GM23338 (cell line): ENCODE data around the gene POU3F1. TPM values are rescaled to one million over a fixed set of nuclear protein-coding genes. Genes with fewer than 3 reads are reported as not detected.

Source experiments
- ATAC-seq: fragments of 200-7000 bp; cut with Tn5 transposase; 3 replicates; pipeline ENCODE4 v1.9.1; 2020
- DNase-seq: peaks from one replicate; pipeline ENCODE4 v3.0.0-alpha.2; 2015; ENCODE audit warnings: low spot score
- H2AFZ ChIP-seq: fragments of 200-600 bp; sonication (generic); 2 replicates; pipeline ENCODE4 v1.8.0; 2016; ENCODE audit warnings: antibody characterized with exemption, mild to moderate bottlenecking, moderate library complexity
- H3F3A ChIP-seq: fragments of 200-600 bp; sonication (generic); replicated peaks from 2 replicates; pipeline ENCODE4 v1.8.0; 2017; ENCODE audit warnings: antibody characterized with exemption, mixed run types, low read depth
- H3K27ac ChIP-seq: fragments of 200-600 bp; sonication (generic); 2 replicates; pipeline ENCODE4 v1.6.1; 2016; ENCODE audit warnings: low read depth
- H3K27me3 ChIP-seq: fragments of 200-600 bp; sonication (generic); 2 replicates; pipeline ENCODE4 v1.8.0; 2016; ENCODE audit warnings: mild to moderate bottlenecking, mixed run types, moderate library complexity; ENCODE audit not compliant: insufficient read depth
- H3K36me3 ChIP-seq: fragments of 200-600 bp; sonication (generic); 2 replicates; pipeline ENCODE4 v1.8.0; 2016; ENCODE audit warnings: mild to moderate bottlenecking; ENCODE audit not compliant: insufficient read depth
- H3K4me1 ChIP-seq: fragments of 200-600 bp; sonication (generic); 2 replicates; pipeline ENCODE4 v1.8.0; 2016; ENCODE audit warnings: mild to moderate bottlenecking, moderate library complexity; ENCODE audit not compliant: insufficient read depth
- H3K4me2 ChIP-seq: fragments of 200-600 bp; sonication (generic); 2 replicates; pipeline ENCODE4 v1.7.1; 2017; ENCODE audit warnings: mixed run types
- H3K4me3 ChIP-seq: fragments of 200-600 bp; sonication (generic); 2 replicates; pipeline ENCODE4 v1.6.1; 2016; ENCODE audit warnings: mixed run types
- H3K79me2 ChIP-seq: fragments of 200-600 bp; sonication (generic); replicated peaks from 2 replicates; pipeline ENCODE4 v1.8.0; 2017; ENCODE audit warnings: mild to moderate bottlenecking; ENCODE audit not compliant: insufficient read depth
- H3K9me2 ChIP-seq: fragments of 200-600 bp; sonication (generic); 2 replicates; pipeline ENCODE4 v1.8.0; 2017; ENCODE audit not compliant: insufficient read depth
- H4K20me1 ChIP-seq: fragments of 200-600 bp; sonication (generic); replicated peaks from 2 replicates; pipeline ENCODE4 v1.8.0; 2017; ENCODE audit warnings: mild to moderate bottlenecking; ENCODE audit not compliant: insufficient read depth
- H3K27ac Mint-ChIP-seq: 2 replicates; pipeline ENCODE4 v1.8.0; 2020; ENCODE audit warnings: inconsistent platforms, mild to moderate bottlenecking, moderate library complexity, mixed read lengths
- H3K27me3 Mint-ChIP-seq: 3 replicates; pipeline ENCODE4 v1.8.0; 2022; ENCODE audit warnings: low read depth, mild to moderate bottlenecking, moderate library complexity, mixed read lengths, inconsistent platforms; ENCODE audit not compliant: insufficient read depth, poor library complexity
- H3K36me3 Mint-ChIP-seq: 3 replicates; pipeline ENCODE4 v1.8.0; 2021; ENCODE audit warnings: low read depth, mild to moderate bottlenecking, inconsistent platforms, moderate library complexity, mixed read lengths
- H3K4me1 Mint-ChIP-seq: 3 replicates; pipeline ENCODE4 v1.8.0; 2020; ENCODE audit warnings: mild to moderate bottlenecking, inconsistent platforms, mixed read lengths
- H3K4me3 Mint-ChIP-seq: 3 replicates; pipeline ENCODE4 v1.8.0; 2021; ENCODE audit warnings: moderate library complexity, mild to moderate bottlenecking, inconsistent platforms, mixed read lengths
- H3K9me3 Mint-ChIP-seq: 3 replicates; pipeline ENCODE4 v1.8.0; 2020; ENCODE audit warnings: moderate library complexity, mild to moderate bottlenecking, inconsistent platforms, mixed read lengths
- EZH2 ChIP-seq: fragments of 200-600 bp; sonication (generic); IDR thresholded peaks from one replicate; pipeline ENCODE4 v1.8.0; 2017; ENCODE audit warnings: antibody characterized with exemption, mild to moderate bottlenecking, low read depth; ENCODE audit not compliant: unreplicated experiment
- EZH2phosphoT487 ChIP-seq: fragments of 200-600 bp; sonication (generic); IDR thresholded peaks from one replicate; pipeline ENCODE4 v1.8.1; 2018; ENCODE audit warnings: antibody characterized with exemption; ENCODE audit not compliant: unreplicated experiment
- JUNB ChIP-seq: IDR thresholded peaks from one replicate; pipeline ENCODE4 v1.6.1; 2016; ENCODE audit warnings: antibody characterized with exemption; ENCODE audit not compliant: unreplicated experiment
- NANOG ChIP-seq: IDR thresholded peaks from 2 replicates; pipeline ENCODE4 v1.6.1; 2016; ENCODE audit warnings: antibody characterized with exemption, borderline replicate concordance
- POLR2AphosphoS5 ChIP-seq: IDR thresholded peaks from 2 replicates; pipeline ENCODE4 v1.6.1; 2016; ENCODE audit warnings: antibody characterized with exemption, low read depth
- REST ChIP-seq: IDR thresholded peaks from one replicate; pipeline ENCODE4 v1.6.1; 2018; ENCODE audit warnings: antibody characterized with exemption; ENCODE audit not compliant: unreplicated experiment
- ZNF114 ChIP-seq: fragments of 250-450 bp; sonication (Bioruptor Pico); IDR thresholded peaks from 2 replicates; pipeline ENCODE4 v1.5.0; 2020; ENCODE audit warnings: mild to moderate bottlenecking, moderate library complexity
- ZNF462 ChIP-seq: fragments of 250-450 bp; sonication (Bioruptor Pico); IDR thresholded peaks from 2 replicates; pipeline ENCODE4 v1.5.0; 2020; ENCODE audit warnings: mild to moderate bottlenecking, moderate library complexity
- long read RNA-seq: library from polyadenylated mRNA; unstranded; transcript quantifications from one replicate; pipeline ENCODE4 v2.0.0, GENCODE V29; 2020; ENCODE audit not compliant: unreplicated experiment
- polyA plus RNA-seq: library from polyadenylated mRNA; unstranded; fragments of >200 nt; fragmentation: Nextera tagmentation; extraction: Ambion mirVana; gene quantifications from 2 replicates; pipeline ENCODE4 v1.2.1, GENCODE V29; 2016
- total RNA-seq: library from RNA; depleted of rRNA; stranded (reverse); fragments of >200 nt; shearing (Covaris generic); gene quantifications from 2 replicates; pipeline ENCODE4 v1.2.3, GENCODE V29; 2014; rRNA removed
- TF ChIP-seq, protein P1 (sequence below), 2 experiments: fragments of 200-600 bp in 1 of 2; sonication (generic) in 1 of 2; conservative IDR thresholded peaks; 2 replicates each; pipeline versions ENCODE4 v1.5.1 to v1.6.1; 2016 to 2017; ENCODE audit warnings: antibody characterized with exemption in 2 of 2, low read depth in 2 of 2, mild to moderate bottlenecking in 2 of 2, moderate library complexity in 1 of 2

Gene POU3F1
- total RNA-seq (8.6 and 11.5 TPM in 2 replicates), polyA plus RNA-seq (3.6 and 6.0 TPM in 2 replicates)
- long read RNA-seq, result 0 reads

DNA sequence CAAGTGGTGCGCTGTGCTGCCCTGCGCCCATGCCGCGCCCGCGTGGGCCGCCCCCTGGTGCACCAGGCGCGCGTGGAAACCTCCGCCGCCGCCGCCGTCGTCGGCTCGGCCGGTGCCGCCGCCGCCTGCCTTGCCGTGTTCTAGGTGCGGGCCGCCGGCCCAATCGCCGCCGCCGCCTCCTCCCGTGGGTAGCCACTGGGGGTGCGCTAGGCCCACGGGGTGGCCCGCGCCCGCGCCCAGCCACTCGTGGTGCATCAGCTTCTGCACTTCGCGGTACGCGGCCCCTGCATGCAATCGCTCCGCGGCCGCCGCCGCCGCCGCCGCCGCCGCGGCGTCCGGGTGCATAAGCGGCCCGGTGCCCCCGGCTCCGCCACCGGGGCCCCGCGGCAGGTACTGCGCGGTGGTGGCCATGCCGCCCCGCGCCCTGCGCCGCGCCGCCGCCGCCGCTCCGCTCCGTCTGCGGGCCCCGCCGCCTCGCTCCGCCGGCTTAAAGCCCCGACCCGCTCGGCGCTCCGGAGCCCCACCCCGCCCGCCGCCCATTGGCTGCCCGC, at the start of gene POU3F1:
POU3F1 (minus strand) TSS at position 461 of the 551 bp plus-strand sequence; CDS start at position 411, 50 bp downstream.
- Histone ChIP-seq H3F3A (0 out of 2 replicates have a peak, but pooled peaks cover 3% of the 10 kb centered on the region), H3K79me2 (peaks cover 14% of the 10 kb centered on the region), H3K4me3 (peak within 1 kb of the TSS; percentile 79), H3K9me2 (no peaks in the 10 kb centered on the region; the same call in 1 of the 2 replicates), H3K4me2 (peak within 1 kb of the TSS; percentile 93), H3K27ac (no peak within 1 kb of the TSS), H4K20me1 (peaks cover 12% of the 10 kb centered on the region), H3K27me3 (peaks cover 67% of the 10 kb centered on the region), H2AFZ (peak within 1 kb of the TSS; percentile 80), H3K4me1 (peaks cover 12% of the 10 kb centered on the region), H3K36me3 (no peaks in the 10 kb centered on the region)
- ATAC-seq (no peak), DNase-seq (no peak)
- H3K9me3 Mint-ChIP-seq, result no peaks in the 10 kb centered on the region
- TF ChIP-seq JUNB, result no peak
- 0 out of 2 replicates have a peak, but pooled peaks have one; percentile 24 for TF ChIP-seq POLR2AphosphoS5
- peak; percentile 50 for TF ChIP-seq EZH2
- H3K4me3 Mint-ChIP-seq, result peak within 1 kb of the TSS; percentile 86
- H3K27ac Mint-ChIP-seq, result no peak within 1 kb of the TSS
- H3K4me1 Mint-ChIP-seq, result peaks cover 47% of the 10 kb centered on the region
- peaks cover 26% of the 10 kb centered on the region for H3K36me3 Mint-ChIP-seq
- H3K27me3 Mint-ChIP-seq, result peaks cover 42% of the 10 kb centered on the region

GRCh38 chr1:38095454-38095931, 48.9 kb upstream of the POU3F1 start:
- Histone ChIP-seq H3K27ac (no peak overlapping the region), H3K79me2 (no peaks in the 10 kb centered on the region), H3K27me3 (no peaks in the 10 kb centered on the region), H3K9me2 (no peaks in the 10 kb centered on the region), H3K36me3 (no peaks in the 10 kb centered on the region), H3K4me3 (no peak overlapping the region), H3K4me2 (no peak overlapping the region), H4K20me1 (no peaks in the 10 kb centered on the region), H3K4me1 (peaks cover 39% of the 10 kb centered on the region), H3F3A (no peaks in the 10 kb centered on the region), H2AFZ (no peak overlapping the region)
- Mint-ChIP-seq H3K27ac (no peak overlapping the region), H3K27me3 (peaks cover 7% of the 10 kb centered on the region), H3K9me3 (no peaks in the 10 kb centered on the region; the same call in 2 of the 3 replicates), H3K4me1 (peaks cover 56% of the 10 kb centered on the region), H3K4me3 (no peak overlapping the region), H3K36me3 (no peaks in the 10 kb centered on the region; the same call in 2 of the 3 replicates)
- ATAC-seq, result no peak
- DNase-seq, result no peak
- TF ChIP-seq REST, result no peak
- TF ChIP-seq POLR2AphosphoS5, result no peak
- TF ChIP-seq EZH2, result no peak
- TF ChIP-seq ZNF114 (CRISPR knock-in tag), result no peak
- TF ChIP-seq, protein P1, sequence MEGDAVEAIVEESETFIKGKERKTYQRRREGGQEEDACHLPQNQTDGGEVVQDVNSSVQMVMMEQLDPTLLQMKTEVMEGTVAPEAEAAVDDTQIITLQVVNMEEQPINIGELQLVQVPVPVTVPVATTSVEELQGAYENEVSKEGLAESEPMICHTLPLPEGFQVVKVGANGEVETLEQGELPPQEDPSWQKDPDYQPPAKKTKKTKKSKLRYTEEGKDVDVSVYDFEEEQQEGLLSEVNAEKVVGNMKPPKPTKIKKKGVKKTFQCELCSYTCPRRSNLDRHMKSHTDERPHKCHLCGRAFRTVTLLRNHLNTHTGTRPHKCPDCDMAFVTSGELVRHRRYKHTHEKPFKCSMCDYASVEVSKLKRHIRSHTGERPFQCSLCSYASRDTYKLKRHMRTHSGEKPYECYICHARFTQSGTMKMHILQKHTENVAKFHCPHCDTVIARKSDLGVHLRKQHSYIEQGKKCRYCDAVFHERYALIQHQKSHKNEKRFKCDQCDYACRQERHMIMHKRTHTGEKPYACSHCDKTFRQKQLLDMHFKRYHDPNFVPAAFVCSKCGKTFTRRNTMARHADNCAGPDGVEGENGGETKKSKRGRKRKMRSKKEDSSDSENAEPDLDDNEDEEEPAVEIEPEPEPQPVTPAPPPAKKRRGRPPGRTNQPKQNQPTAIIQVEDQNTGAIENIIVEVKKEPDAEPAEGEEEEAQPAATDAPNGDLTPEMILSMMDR (conservative IDR thresholded peaks at IDR 0.05; ENCODE audit: low read depth in 2 of 2), result no peak
- TF ChIP-seq NANOG, result no peak
- TF ChIP-seq EZH2phosphoT487, result no peak
- TF ChIP-seq ZNF462 (CRISPR knock-in tag), result no peak
